HEK293T (cell line): Measurements from ENCODE around the gene NUTM2B.
"Not testable (repeated sequence)": the region's sequence is repeated elsewhere in the genome, so short reads cannot be mapped to it uniquely, and the experiment has no call there.

Experiments
- L3MBTL2 ChIP-seq: fragments of 450-650 bp; conservative IDR thresholded peaks from 2 replicates; pipeline ENCODE4 v1.6.1; 2016; ENCODE audit warnings: mild to moderate bottlenecking
- SUZ12 ChIP-seq: fragments of 450-650 bp; IDR thresholded peaks from 2 replicates; pipeline ENCODE4 v1.6.1; 2016; ENCODE audit warnings: mild to moderate bottlenecking

GRCh38 chr10:79720000-79720399 is 17.0 kb downstream of the NUTM2B start:
- TF ChIP-seq L3MBTL2, SUZ12: not testable (repeated sequence)
